ENCODE results near the gene HSDL2.
"Not testable (repeated sequence)": the region's sequence is repeated elsewhere in the genome, so short reads cannot be mapped to it uniquely, and the experiment has no call there.

Gene HSDL2

DNA sequence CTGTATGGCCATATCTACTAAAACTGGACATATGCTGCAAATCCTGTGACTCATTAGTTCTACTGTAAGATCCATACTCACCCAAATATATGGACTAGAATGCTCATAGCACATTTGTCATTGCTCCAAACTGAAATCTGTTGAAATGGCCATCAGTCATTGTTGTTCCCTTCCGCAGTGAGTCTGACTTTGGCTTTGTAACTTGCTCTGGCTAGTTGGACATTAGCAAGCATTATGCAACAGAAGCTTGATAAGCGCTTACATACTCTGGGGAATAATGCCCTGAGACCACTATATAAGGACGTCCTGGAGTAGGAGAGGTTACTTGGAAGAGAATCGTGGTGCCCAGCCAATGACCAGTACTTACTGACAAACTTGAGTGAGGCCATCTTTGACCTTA is 115.7 kb downstream of the HSDL2 start:
- H3K27me3 Mint-ChIP-seq: no peaks in the 10 kb centered on the region

DNA sequence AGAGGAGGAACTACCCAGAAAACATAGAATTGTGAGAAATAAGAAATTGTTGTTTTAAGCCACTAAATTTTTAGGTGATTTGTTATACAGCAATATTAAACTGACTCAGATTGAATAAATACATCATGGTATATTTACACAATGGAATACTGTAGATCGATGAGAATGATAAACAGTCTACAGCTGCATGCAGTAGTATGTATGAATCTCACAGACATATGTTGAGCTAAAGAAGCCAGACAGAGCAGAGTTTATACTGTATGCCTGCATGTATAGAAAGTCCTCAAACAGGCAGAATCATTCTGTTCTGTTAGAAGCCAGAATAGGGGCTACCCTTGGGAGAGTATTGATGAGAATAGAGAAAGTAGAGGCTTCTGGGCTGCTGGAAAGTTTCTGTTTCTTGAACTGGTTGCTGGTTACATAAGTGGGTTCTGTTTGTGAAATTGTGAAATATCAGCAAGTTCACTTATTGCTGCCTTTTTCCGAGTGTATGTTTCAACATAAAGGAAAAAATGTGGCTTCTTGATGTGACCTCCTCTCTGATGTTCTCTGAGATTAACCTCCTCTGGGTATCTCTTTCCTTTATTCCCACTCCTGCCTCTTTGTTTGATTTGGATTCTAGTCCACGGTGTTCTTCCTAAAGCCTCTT is 116.3 kb downstream of the HSDL2 start:
- H3K27me3 Mint-ChIP-seq: no peaks in the 10 kb centered on the region
- no peak overlapping the region for H3K4me3 Mint-ChIP-seq
- H3K9me3 Mint-ChIP-seq: peaks cover 11% of the 10 kb centered on the region
- ATAC-seq (ENCODE audit: low read depth) (no peak), DNase-seq (ENCODE audit: low spot score in 2 of 2) (no peak)
- peaks cover 22% of the 10 kb centered on the region for H3K36me3 Mint-ChIP-seq
- no peak overlapping the region for H3K27ac Mint-ChIP-seq
- H3K4me1 Mint-ChIP-seq: peaks cover 3% of the 10 kb centered on the region

More for the DNA sequence above, 115.7 kb downstream of the HSDL2 start:
- Mint-ChIP-seq H3K27ac (no peak overlapping the region), H3K9me3 (peaks cover 11% of the 10 kb centered on the region), H3K36me3 (peaks cover 22% of the 10 kb centered on the region), H3K4me1 (peaks cover 3% of the 10 kb centered on the region), H3K4me3 (no peak overlapping the region)
- ATAC-seq (ENCODE audit: low read depth): no peak
- DNase-seq (ENCODE audit: low spot score in 2 of 2): no peak

DNA sequence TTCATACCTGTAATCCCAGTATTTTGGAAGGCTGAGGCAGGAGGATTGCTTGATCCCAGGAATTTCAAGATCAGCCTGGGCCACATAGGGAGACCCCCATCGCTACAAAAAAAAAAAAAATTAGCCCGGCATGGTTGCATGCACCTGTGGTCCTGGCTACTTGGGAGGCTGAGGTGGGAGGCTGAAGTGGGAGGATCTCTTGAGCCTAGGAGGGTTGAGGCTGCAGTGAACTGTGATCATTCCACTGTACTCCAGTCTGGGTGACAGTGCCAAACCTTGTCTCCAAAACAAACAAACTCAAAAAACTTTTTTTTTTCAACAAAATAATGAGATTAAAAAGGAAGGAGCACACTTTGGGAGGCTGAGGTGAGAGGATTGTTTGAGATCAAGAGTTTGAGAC is 120.9 kb downstream of the HSDL2 start:
- DNase-seq (ENCODE audit: low spot score in 2 of 2) (no peak), ATAC-seq (ENCODE audit: low read depth) (no peak)
- peaks cover 2% of the 10 kb centered on the region for H3K4me1 Mint-ChIP-seq
- H3K36me3 Mint-ChIP-seq: no peaks in the 10 kb centered on the region
- no peak overlapping the region for H3K27ac Mint-ChIP-seq
- H3K27me3 Mint-ChIP-seq: no peaks in the 10 kb centered on the region
- H3K4me3 Mint-ChIP-seq: no peak overlapping the region
- no peaks in the 10 kb centered on the region for H3K9me3 Mint-ChIP-seq

DNA sequence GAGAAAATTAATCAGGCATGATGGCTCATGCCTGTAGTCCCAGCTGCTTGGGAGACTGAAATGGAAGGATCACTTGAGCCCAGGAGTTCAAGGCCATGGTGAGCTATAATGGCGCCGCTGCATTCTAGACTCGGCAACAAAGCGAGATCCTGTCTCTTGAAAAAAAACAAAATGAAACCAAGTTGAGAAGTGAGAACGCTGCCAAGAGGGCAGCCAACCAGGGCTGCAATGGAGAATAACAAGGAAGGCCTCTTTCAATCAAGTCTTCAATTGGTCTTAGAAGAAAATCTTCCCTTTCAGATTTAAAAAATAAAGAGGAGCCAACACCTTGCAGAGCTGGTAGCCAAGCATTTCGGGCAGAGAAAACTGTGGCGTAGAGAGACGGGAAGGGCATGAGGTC is 121.4 kb downstream of the HSDL2 start:
- Mint-ChIP-seq H3K4me3 (no peak overlapping the region), H3K27ac (no peak overlapping the region), H3K27me3 (no peaks in the 10 kb centered on the region), H3K36me3 (no peaks in the 10 kb centered on the region), H3K9me3 (no peaks in the 10 kb centered on the region), H3K4me1 (peaks cover 2% of the 10 kb centered on the region)
- no peak for DNase-seq (ENCODE audit: low spot score in 2 of 2)
- no peak for ATAC-seq (ENCODE audit: low read depth)

- Mint-ChIP-seq H3K4me1 (peaks cover 2% of the 10 kb centered on the region), H3K36me3 (no peaks in the 10 kb centered on the region), H3K27ac (no peak overlapping the region), H3K9me3 (no peaks in the 10 kb centered on the region), H3K4me3 (no peak overlapping the region), H3K27me3 (no peaks in the 10 kb centered on the region)
- ATAC-seq (ENCODE audit: low read depth) (no peak), DNase-seq (ENCODE audit: low spot score in 2 of 2) (no peak)
Observed at GRCh38 chr9:112502175-112502946, 122.5 kb downstream of the HSDL2 start.

- Mint-ChIP-seq H3K4me1 (peaks cover 2% of the 10 kb centered on the region), H3K9me3 (no peaks in the 10 kb centered on the region), H3K27me3 (no peaks in the 10 kb centered on the region), H3K36me3 (no peaks in the 10 kb centered on the region), H3K4me3 (no peak overlapping the region), H3K27ac (no peak overlapping the region)
- no peak for ATAC-seq (ENCODE audit: low read depth)
- DNase-seq (ENCODE audit: low spot score in 2 of 2): no peak
Observed at GRCh38 chr9:112503170-112503569, 123.3 kb downstream of the HSDL2 start.

DNA sequence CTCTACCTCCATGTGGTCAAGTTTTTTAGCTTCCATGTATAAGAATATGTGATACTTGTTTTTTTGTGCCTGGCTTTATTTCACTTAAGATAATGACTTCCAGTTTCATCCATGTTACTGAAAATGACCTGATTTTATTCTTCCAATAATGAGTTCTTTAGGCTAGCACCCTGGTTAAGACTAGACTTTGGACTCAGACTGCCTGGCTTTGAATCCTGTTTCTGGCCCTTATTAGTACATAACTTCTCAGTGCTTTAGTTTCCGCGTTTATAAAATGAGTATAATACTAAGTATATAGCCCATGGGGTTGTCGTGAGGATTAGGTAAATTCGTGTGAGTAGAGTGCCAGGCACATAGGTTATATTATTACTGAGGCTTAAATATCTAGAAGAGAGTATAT is 125.2 kb downstream of the HSDL2 start:
- Mint-ChIP-seq H3K9me3 (no peaks in the 10 kb centered on the region), H3K36me3 (no peaks in the 10 kb centered on the region)
- DNase-seq (ENCODE audit: low spot score in 2 of 2): no peak

GRCh38 chr9:112505607-112506006 is 125.7 kb downstream of the HSDL2 start:
- no peaks in the 10 kb centered on the region for H3K36me3 Mint-ChIP-seq
- H3K9me3 Mint-ChIP-seq: no peaks in the 10 kb centered on the region
- no peak overlapping the region for H3K4me3 Mint-ChIP-seq
- ATAC-seq (ENCODE audit: low read depth): no peak
- DNase-seq (ENCODE audit: low spot score in 2 of 2): no peak
- H3K27ac Mint-ChIP-seq: no peak overlapping the region
- H3K27me3 Mint-ChIP-seq: no peaks in the 10 kb centered on the region
- peaks cover 2% of the 10 kb centered on the region for H3K4me1 Mint-ChIP-seq

More for the DNA sequence above, 125.2 kb downstream of the HSDL2 start:
- no peaks in the 10 kb centered on the region for H3K27me3 Mint-ChIP-seq
- no peak overlapping the region for H3K27ac Mint-ChIP-seq
- peaks cover 2% of the 10 kb centered on the region for H3K4me1 Mint-ChIP-seq
- ATAC-seq (ENCODE audit: low read depth): no peak
- no peak overlapping the region for H3K4me3 Mint-ChIP-seq

DNA sequence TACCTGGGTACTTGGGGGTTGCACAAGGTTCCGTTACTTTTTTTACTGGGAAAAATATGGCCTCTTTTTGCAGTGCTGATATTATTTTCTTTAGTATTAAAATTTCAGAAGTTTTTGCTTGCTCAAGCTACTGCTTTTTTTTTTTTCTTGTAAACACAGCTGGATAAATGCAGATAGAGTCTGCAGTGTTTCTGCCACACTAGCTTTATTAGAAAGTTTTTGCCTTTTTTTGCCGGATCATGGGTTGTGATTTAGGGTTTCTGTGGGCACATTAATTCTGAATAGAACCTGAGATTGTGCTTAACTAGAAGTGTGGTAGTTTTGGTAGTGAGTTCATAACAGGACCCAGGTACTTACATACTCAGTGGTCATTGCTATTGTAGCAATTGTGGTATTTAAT is 126.7 kb downstream of the HSDL2 start:
- Mint-ChIP-seq H3K27me3 (no peaks in the 10 kb centered on the region), H3K36me3 (no peaks in the 10 kb centered on the region), H3K9me3 (no peaks in the 10 kb centered on the region), H3K4me3 (no peak overlapping the region), H3K27ac (no peak overlapping the region), H3K4me1 (peaks cover 2% of the 10 kb centered on the region)
- DNase-seq (ENCODE audit: low spot score in 2 of 2) (no peak), ATAC-seq (ENCODE audit: low read depth) (no peak)

GRCh38 chr9:112507001-112507680 is 127.2 kb downstream of the HSDL2 start:
- ATAC-seq (ENCODE audit: low read depth): no peak
- H3K4me3 Mint-ChIP-seq: no peak overlapping the region
- no peak overlapping the region for H3K27ac Mint-ChIP-seq
- DNase-seq (ENCODE audit: low spot score in 2 of 2): no peak
- H3K4me1 Mint-ChIP-seq: peaks cover 2% of the 10 kb centered on the region
- H3K36me3 Mint-ChIP-seq: no peaks in the 10 kb centered on the region
- no peaks in the 10 kb centered on the region for H3K27me3 Mint-ChIP-seq
- no peaks in the 10 kb centered on the region for H3K9me3 Mint-ChIP-seq

DNA sequence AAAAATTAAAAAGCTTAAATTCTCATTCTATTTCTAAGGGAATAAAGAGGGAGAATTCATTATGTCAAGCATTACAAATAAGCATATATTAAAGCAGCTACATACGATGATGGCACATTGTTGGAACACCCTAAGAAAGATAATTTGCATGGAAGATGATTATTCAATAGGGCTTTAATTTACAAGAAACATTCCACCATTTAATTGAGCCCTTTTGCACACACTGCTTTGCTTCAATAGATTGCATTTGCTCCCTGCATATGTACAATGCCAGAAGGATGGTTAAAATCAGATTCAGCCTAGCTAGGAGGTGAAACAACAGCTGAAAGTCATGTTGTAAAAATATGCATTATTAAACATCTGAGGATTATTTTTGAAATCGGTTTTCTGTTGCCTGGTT is 128.5 kb downstream of the HSDL2 start:
- Mint-ChIP-seq H3K4me1 (peaks cover 2% of the 10 kb centered on the region), H3K27me3 (no peaks in the 10 kb centered on the region), H3K36me3 (no peaks in the 10 kb centered on the region), H3K4me3 (no peak overlapping the region), H3K27ac (no peak overlapping the region), H3K9me3 (no peaks in the 10 kb centered on the region)
- DNase-seq (ENCODE audit: low spot score in 2 of 2): no peak
- ATAC-seq (ENCODE audit: low read depth): no peak

- not testable (repeated sequence) for H3K27ac Mint-ChIP-seq; H3K27me3 Mint-ChIP-seq; DNase-seq (ENCODE audit: low spot score in 2 of 2); H3K36me3 Mint-ChIP-seq; ATAC-seq (ENCODE audit: low read depth); H3K4me3 Mint-ChIP-seq; H3K4me1 Mint-ChIP-seq; H3K9me3 Mint-ChIP-seq
Observed at GRCh38 chr9:112512377-112512776, 132.5 kb downstream of the HSDL2 start.

- Mint-ChIP-seq H3K4me1 (peaks cover 2% of the 10 kb centered on the region), H3K4me3 (no peak overlapping the region), H3K36me3 (no peaks in the 10 kb centered on the region), H3K27me3 (no peaks in the 10 kb centered on the region), H3K9me3 (no peaks in the 10 kb centered on the region), H3K27ac (no peak overlapping the region)
- ATAC-seq (ENCODE audit: low read depth) (no peak), DNase-seq (ENCODE audit: low spot score in 2 of 2) (no peak)
Observed at GRCh38 chr9:112516769-112517168, 136.9 kb downstream of the HSDL2 start.

DNA sequence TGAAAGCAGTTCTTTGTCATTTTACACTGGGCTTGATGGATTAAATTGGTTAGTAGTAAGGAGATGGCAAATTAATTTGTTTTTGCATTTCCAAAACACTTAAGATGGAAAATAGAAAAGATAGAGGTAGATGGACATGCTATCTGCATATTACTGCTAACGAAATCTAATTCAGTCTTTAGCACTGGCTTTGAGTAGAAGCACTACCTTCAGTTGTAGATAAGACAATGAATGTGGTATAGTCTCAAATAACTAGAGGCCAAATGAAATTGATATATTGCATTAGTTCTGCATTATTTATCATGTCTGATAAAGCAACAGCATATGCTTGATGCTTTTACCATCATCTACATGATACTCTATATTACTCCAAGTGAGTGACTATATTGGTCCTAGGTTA is 140.2 kb downstream of the HSDL2 start:
- Mint-ChIP-seq H3K27me3 (no peaks in the 10 kb centered on the region), H3K4me3 (no peak overlapping the region), H3K4me1 (peaks cover 5% of the 10 kb centered on the region), H3K27ac (no peak overlapping the region), H3K36me3 (no peaks in the 10 kb centered on the region), H3K9me3 (no peaks in the 10 kb centered on the region)
- DNase-seq (ENCODE audit: low spot score in 2 of 2): no peak
- no peak for ATAC-seq (ENCODE audit: low read depth)
